Measurements from ENCODE around the gene SH3GL1. TPM values are rescaled to one million over a fixed set of nuclear protein-coding genes. Genes with fewer than 3 reads are reported as not detected.

Gene SH3GL1
- total and polyA plus RNA-seq, 2 experiments from 2014 or later, result 73.1 to 89.5 TPM

DNA sequence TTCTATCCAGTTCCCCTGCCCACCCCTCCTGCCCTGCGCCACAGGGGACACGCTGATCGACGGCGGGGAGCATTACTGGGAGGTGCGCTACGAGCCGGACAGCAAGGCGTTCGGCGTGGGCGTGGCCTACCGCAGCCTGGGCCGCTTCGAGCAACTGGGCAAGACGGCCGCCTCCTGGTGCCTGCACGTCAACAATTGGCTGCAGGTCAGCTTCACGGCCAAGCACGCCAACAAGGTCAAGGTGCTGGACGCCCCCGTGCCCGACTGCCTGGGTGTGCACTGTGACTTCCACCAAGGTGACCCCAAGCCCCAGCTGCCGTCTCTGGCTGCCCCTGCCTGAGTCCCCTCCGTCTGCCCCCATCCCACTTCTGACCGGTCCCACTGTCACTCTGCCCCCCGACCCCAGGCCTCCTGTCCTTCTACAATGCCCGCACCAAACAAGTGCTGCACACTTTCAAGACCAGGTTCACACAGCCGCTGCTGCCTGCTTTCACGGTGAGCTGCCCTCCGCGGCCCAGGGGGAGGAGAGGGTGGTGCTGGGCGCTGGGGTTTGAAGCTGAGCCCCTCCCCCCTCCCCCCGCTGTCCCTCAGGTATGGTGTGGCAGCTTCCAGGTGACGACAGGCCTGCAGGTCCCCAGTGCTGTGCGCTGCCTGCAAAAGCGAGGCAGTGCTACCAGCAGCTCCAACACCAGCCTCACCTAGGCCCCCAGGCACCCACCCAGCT is 77.2 kb downstream of the SH3GL1 start:
- peaks cover 30% of the 10 kb centered on the region for H3K9me3 Mint-ChIP-seq
- TF ChIP-seq ZNF331 (CRISPR knock-in tag; IDR thresholded peaks at IDR 0.05; ENCODE audit: low read depth) (no peak), JUNB (IDR thresholded peaks at IDR 0.05; ENCODE audit: unreplicated experiment) (no peak), EZH2phosphoT487 (IDR thresholded peaks at IDR 0.05; ENCODE audit: unreplicated experiment) (no peak), CREB1 (CRISPR knock-in tag; IDR thresholded peaks at IDR 0.05; ENCODE audit: low read depth) (no peak), CTCF (conservative IDR thresholded peaks at IDR 0.05; ENCODE audit: low read depth in 2 of 2) (no peak), POLR2AphosphoS5 (IDR thresholded peaks at IDR 0.05; ENCODE audit: low read depth) (no peak), STAT1 (IDR thresholded peaks at IDR 0.05; ENCODE audit: unreplicated experiment) (no peak)
- TF ChIP-seq, protein P1, sequence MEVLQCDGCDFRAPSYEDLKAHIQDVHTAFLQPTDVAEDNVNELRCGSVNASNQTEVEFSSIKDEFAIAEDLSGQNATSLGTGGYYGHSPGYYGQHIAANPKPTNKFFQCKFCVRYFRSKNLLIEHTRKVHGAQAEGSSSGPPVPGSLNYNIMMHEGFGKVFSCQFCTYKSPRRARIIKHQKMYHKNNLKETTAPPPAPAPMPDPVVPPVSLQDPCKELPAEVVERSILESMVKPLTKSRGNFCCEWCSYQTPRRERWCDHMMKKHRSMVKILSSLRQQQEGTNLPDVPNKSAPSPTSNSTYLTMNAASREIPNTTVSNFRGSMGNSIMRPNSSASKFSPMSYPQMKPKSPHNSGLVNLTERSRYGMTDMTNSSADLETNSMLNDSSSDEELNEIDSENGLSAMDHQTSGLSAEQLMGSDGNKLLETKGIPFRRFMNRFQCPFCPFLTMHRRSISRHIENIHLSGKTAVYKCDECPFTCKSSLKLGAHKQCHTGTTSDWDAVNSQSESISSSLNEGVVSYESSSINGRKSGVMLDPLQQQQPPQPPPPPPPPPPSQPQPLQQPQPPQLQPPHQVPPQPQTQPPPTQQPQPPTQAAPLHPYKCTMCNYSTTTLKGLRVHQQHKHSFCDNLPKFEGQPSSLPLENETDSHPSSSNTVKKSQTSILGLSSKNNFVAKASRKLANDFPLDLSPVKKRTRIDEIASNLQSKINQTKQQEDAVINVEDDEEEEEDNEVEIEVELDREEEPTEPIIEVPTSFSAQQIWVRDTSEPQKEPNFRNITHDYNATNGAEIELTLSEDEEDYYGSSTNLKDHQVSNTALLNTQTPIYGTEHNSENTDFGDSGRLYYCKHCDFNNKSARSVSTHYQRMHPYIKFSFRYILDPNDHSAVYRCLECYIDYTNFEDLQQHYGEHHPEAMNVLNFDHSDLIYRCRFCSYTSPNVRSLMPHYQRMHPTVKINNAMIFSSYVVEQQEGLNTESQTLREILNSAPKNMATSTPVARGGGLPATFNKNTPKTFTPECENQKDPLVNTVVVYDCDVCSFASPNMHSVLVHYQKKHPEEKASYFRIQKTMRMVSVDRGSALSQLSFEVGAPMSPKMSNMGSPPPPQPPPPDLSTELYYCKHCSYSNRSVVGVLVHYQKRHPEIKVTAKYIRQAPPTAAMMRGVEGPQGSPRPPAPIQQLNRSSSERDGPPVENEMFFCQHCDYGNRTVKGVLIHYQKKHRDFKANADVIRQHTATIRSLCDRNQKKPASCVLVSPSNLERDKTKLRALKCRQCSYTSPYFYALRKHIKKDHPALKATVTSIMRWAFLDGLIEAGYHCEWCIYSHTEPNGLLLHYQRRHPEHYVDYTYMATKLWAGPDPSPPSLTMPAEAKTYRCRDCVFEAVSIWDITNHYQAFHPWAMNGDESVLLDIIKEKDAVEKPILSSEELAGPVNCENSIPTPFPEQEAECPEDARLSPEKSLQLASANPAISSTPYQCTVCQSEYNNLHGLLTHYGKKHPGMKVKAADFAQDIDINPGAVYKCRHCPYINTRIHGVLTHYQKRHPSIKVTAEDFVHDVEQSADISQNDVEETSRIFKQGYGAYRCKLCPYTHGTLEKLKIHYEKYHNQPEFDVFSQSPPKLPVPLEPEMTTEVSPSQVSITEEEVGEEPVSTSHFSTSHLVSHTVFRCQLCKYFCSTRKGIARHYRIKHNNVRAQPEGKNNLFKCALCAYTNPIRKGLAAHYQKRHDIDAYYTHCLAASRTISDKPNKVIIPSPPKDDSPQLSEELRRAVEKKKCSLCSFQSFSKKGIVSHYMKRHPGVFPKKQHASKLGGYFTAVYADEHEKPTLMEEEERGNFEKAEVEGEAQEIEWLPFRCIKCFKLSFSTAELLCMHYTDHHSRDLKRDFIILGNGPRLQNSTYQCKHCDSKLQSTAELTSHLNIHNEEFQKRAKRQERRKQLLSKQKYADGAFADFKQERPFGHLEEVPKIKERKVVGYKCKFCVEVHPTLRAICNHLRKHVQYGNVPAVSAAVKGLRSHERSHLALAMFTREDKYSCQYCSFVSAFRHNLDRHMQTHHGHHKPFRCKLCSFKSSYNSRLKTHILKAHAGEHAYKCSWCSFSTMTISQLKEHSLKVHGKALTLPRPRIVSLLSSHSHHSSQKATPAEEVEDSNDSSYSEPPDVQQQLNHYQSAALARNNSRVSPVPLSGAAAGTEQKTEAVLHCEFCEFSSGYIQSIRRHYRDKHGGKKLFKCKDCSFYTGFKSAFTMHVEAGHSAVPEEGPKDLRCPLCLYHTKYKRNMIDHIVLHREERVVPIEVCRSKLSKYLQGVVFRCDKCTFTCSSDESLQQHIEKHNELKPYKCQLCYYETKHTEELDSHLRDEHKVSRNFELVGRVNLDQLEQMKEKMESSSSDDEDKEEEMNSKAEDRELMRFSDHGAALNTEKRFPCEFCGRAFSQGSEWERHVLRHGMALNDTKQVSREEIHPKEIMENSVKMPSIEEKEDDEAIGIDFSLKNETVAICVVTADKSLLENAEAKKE (CRISPR knock-in tag; IDR thresholded peaks at IDR 0.05), result no peak
- TF ChIP-seq, protein P2, sequence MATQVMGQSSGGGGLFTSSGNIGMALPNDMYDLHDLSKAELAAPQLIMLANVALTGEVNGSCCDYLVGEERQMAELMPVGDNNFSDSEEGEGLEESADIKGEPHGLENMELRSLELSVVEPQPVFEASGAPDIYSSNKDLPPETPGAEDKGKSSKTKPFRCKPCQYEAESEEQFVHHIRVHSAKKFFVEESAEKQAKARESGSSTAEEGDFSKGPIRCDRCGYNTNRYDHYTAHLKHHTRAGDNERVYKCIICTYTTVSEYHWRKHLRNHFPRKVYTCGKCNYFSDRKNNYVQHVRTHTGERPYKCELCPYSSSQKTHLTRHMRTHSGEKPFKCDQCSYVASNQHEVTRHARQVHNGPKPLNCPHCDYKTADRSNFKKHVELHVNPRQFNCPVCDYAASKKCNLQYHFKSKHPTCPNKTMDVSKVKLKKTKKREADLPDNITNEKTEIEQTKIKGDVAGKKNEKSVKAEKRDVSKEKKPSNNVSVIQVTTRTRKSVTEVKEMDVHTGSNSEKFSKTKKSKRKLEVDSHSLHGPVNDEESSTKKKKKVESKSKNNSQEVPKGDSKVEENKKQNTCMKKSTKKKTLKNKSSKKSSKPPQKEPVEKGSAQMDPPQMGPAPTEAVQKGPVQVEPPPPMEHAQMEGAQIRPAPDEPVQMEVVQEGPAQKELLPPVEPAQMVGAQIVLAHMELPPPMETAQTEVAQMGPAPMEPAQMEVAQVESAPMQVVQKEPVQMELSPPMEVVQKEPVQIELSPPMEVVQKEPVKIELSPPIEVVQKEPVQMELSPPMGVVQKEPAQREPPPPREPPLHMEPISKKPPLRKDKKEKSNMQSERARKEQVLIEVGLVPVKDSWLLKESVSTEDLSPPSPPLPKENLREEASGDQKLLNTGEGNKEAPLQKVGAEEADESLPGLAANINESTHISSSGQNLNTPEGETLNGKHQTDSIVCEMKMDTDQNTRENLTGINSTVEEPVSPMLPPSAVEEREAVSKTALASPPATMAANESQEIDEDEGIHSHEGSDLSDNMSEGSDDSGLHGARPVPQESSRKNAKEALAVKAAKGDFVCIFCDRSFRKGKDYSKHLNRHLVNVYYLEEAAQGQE (IDR thresholded peaks at IDR 0.05; ENCODE audit: unreplicated experiment), result no peak
- H3K27ac Mint-ChIP-seq, result no peak overlapping the region
- H3K79me2 ChIP-seq (replicated peaks; ENCODE audit: insufficient read depth), result no peaks in the 10 kb centered on the region
- DNase-seq (ENCODE audit: low spot score) (peak; percentile 23), ATAC-seq (no peak)
- no peak overlapping the region for H3K27ac ChIP-seq (ENCODE audit: low read depth)
- H3K27me3 ChIP-seq (ENCODE audit: insufficient read depth), result no peaks in the 10 kb centered on the region
- H3F3A ChIP-seq (replicated peaks; ENCODE audit: low read depth), result peaks cover 3% of the 10 kb centered on the region; the same call in 1 of the 2 replicates
- no peak overlapping the region for H3K4me2 ChIP-seq
- no peaks in the 10 kb centered on the region for H3K9me2 ChIP-seq (ENCODE audit: insufficient read depth)
- no peak overlapping the region for H3K4me3 ChIP-seq
- peaks cover 3% of the 10 kb centered on the region; the same call in 1 of the 2 replicates for H3K36me3 ChIP-seq (ENCODE audit: insufficient read depth)
- peaks cover 49% of the 10 kb centered on the region for H3K36me3 Mint-ChIP-seq (ENCODE audit: low read depth)
- H3K27me3 Mint-ChIP-seq (ENCODE audit: insufficient read depth, low read depth, poor library complexity), result peaks cover 27% of the 10 kb centered on the region
- no peak overlapping the region for H2AFZ ChIP-seq
- no peak overlapping the region for H3K4me3 Mint-ChIP-seq
- H3K4me1 ChIP-seq (ENCODE audit: insufficient read depth), result peaks cover 3% of the 10 kb centered on the region; the same call in 1 of the 2 replicates
- H3K4me1 Mint-ChIP-seq, result peaks cover 14% of the 10 kb centered on the region
- H4K20me1 ChIP-seq (replicated peaks; ENCODE audit: insufficient read depth), result no peaks in the 10 kb centered on the region
